Peyer's patch (tissue), 4 donors: Measurements from ENCODE around the gene EPHA6. TPM values are rescaled to one million over a fixed set of nuclear protein-coding genes. Genes with fewer than 3 reads are reported as not detected.

ENCODE experiments used
- DNase-seq, 3 donors: peaks; one replicate each; pipeline ENCODE4 v3.0.0-alpha.2; 2017 to 2019
- H3K27ac ChIP-seq, 4 donors: fragments of 200-600 bp; sonication (generic); one replicate each; pipeline ENCODE4 v1.5.1; 2016 to 2019
- H3K27me3 ChIP-seq, 2 donors: fragments of 200-600 bp; sonication (generic); one replicate each; pipeline ENCODE4 v1.5.1; 2019
- H3K36me3 ChIP-seq, 3 donors: fragments of 200-600 bp; sonication (generic); one replicate each; pipeline ENCODE4 v1.5.1; 2016 to 2019
- H3K4me1 ChIP-seq, 4 donors: fragments of 200-600 bp; sonication (generic); one replicate each; pipeline ENCODE4 v1.5.1; 2016 to 2019
- H3K4me3 ChIP-seq, 4 donors: fragments of 200-600 bp; sonication (generic); 1 replicate in 3 of 4; 2 replicates in 1 of 4; pipeline ENCODE4 v1.5.1; 2016 to 2019; ENCODE audit warnings: mild to moderate bottlenecking in 1 of 4
- H3K9me3 ChIP-seq, 4 donors: fragments of 200-600 bp; sonication (generic); one replicate each; pipeline ENCODE4 v1.5.1; 2016 to 2019; ENCODE audit warnings: mild to moderate bottlenecking in 1 of 4
- CTCF ChIP-seq, 6 experiments: fragments of 450-650 bp in 4 of 6; fragments of 200-600 bp in 2 of 6; sonication (generic) in 1 of 6; IDR thresholded peaks; one replicate each; pipeline ENCODE4 v1.5.1; 2017 to 2019; ENCODE audit warnings: antibody characterized with exemption in 6 of 6, mild to moderate bottlenecking in 3 of 6, moderate library complexity in 1 of 6
- POLR2A ChIP-seq, 2 donors: fragments of 450-650 bp; IDR thresholded peaks; one replicate each; pipeline ENCODE4 v1.5.1; 2017; ENCODE audit warnings: antibody characterized with exemption in 2 of 2, mild to moderate bottlenecking in 2 of 2, moderate library complexity in 2 of 2
- total RNA-seq, 4 donors: library from RNA; depleted of rRNA; stranded (reverse); fragments of >200 nt; gene quantifications; one replicate each; pipeline ENCODE4 v1.1.0, GENCODE V29; 2016

Gene EPHA6
- total RNA-seq, 4 donors from 2014 or later: 1.7 to 2.1 (median 1.9) TPM; not detected in 1

DNA sequence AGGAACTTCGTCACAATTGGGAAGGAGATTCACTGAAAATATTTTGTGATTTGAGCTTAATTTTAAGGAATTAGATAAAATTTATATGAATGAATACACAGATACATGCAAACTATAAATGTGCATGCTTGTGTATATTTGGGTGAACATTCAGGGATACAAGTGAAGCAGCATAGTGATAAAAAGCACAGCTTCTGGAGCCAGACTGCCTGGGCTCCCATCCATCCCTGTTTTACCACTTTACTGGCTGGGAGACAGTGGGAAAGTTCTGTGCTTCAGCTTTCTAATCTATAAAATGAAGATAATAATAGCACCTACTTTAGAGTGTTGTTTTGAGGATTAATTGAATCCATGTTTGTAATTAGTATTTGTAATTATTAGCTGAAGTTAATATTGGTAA lies 8.1 kb upstream of the EPHA6 start:
- Histone ChIP-seq H3K27me3 (no peaks in the 10 kb centered on the region), H3K36me3 (no peaks in the 10 kb centered on the region), H3K9me3 (no peaks in the 10 kb centered on the region), H3K4me1 (no peaks in the 10 kb centered on the region), H3K27ac (no peak overlapping the region), H3K4me3 (no peak overlapping the region)
- DNase-seq: no peak
- no peak for TF ChIP-seq POLR2A (IDR thresholded peaks at IDR 0.05)
- TF ChIP-seq CTCF (IDR thresholded peaks at IDR 0.05): no peak

DNA sequence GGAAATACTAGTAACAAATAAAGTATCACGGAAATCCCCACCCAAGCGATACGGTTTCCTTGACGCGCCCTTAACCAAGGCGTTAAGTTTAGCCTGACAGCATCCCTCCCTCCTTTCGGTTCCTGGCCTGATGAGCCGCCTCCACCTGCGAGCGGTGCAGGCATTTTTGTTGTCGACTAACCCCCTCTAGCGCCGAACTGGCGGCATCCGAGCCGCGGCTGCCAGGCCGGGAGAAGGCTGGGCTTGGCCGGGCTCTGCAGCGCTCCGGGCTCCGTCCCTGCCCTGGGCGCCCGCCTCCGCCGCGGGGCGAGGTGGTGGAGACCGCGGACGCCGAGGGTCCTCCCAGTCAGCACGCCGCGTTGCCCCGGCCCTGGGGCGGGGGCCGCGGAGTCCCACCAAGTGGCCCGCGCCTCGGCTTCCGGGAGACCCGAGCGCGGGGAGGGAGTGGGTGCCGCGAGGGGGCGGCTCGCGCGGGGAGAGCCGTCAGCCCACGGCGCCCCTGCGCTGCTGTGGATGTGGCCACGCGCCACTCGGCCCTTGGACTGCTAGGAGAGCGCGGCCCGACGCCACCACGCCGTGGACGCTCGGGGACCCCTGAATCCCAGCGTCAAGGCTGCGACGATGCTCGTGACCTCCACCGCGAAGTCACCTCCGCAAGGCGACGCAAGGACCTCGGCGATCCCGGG lies 1.1 kb upstream of the EPHA6 start:
- no peak for TF ChIP-seq POLR2A (IDR thresholded peaks at IDR 0.05)
- TF ChIP-seq CTCF (IDR thresholded peaks at IDR 0.05): peak in 4 of 6 experiments; percentile 17 to 42 (median 29)
- DNase-seq: peak in 2 of 3 donors; percentile 51 to 68
- Histone ChIP-seq H3K27me3 (no peaks in the 10 kb centered on the region), H3K27ac (peak overlapping the region in 2 of 4 donors; percentile 19 to 65), H3K9me3 (no peaks in the 10 kb centered on the region), H3K4me1 (peaks cover 0 to 7% (median 0%) of the 10 kb centered on the region in 4 donors), H3K36me3 (no peaks in the 10 kb centered on the region), H3K4me3 (peak overlapping the region; percentile 22 to 54 (median 42))

DNA sequence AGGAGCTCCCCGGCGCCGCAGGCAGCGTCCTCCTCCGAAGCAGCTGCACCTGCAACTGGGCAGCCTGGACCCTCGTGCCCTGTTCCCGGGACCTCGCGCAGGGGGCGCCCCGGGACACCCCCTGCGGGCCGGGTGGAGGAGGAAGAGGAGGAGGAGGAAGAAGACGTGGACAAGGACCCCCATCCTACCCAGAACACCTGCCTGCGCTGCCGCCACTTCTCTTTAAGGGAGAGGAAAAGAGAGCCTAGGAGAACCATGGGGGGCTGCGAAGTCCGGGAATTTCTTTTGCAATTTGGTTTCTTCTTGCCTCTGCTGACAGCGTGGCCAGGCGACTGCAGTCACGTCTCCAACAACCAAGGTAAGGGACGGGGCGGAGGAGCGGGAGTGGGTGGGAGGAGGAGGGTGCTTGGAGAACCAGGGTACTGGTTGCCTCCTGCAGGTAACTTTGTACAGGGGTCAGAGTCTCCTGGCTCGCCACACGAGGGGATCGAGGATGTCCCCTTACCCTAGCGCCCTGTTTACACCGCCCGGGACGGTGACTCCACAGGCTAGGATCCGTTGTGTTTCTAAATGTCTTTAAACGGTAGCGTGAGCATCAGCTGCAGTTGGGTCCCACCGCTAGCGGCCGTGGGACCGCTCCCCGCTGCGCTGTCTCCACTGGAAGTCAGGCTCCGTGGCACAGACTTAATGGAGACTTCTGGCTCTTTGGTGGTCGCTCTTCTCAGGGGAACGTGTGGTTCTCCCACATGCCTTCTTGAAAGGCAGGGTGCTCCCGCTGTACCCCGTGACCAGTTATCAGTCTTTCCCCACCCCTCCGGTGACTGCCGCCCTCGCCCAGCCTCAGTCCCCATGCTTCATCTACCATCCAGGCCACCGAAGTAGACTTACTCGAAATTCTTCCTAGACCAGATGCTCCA lies 515 bp downstream of the EPHA6 start:
- TF ChIP-seq CTCF (IDR thresholded peaks at IDR 0.05) (no peak), POLR2A (IDR thresholded peaks at IDR 0.05) (no peak)
- H3K27me3 ChIP-seq: no peaks in the 10 kb centered on the region
- H3K36me3 ChIP-seq: no peaks in the 10 kb centered on the region
- peaks cover 0 to 7% (median 0%) of the 10 kb centered on the region in 4 donors for H3K4me1 ChIP-seq
- H3K27ac ChIP-seq: no peak overlapping the region
- peak overlapping the region; percentile 22 to 54 (median 42) for H3K4me3 ChIP-seq
- no peaks in the 10 kb centered on the region for H3K9me3 ChIP-seq
- no peak for DNase-seq

- TF ChIP-seq CTCF (IDR thresholded peaks at IDR 0.05): no peak
- no peak for TF ChIP-seq POLR2A (IDR thresholded peaks at IDR 0.05)
- H3K36me3 ChIP-seq: no peaks in the 10 kb centered on the region
- H3K9me3 ChIP-seq: no peaks in the 10 kb centered on the region
- H3K4me3 ChIP-seq: no peak overlapping the region
- no peak overlapping the region for H3K27ac ChIP-seq
- DNase-seq: no peak
- no peaks in the 10 kb centered on the region for H3K27me3 ChIP-seq
- H3K4me1 ChIP-seq: no peaks in the 10 kb centered on the region
Observed at GRCh38 chr3:96831175-96831574, 16.8 kb downstream of the EPHA6 start.

- H3K27ac ChIP-seq: no peak overlapping the region
- H3K27me3 ChIP-seq: no peaks in the 10 kb centered on the region
- no peak for DNase-seq
- H3K9me3 ChIP-seq: no peaks in the 10 kb centered on the region
- H3K4me3 ChIP-seq: no peak overlapping the region
- no peaks in the 10 kb centered on the region for H3K36me3 ChIP-seq
- H3K4me1 ChIP-seq: no peaks in the 10 kb centered on the region
- TF ChIP-seq POLR2A (IDR thresholded peaks at IDR 0.05): no peak
Observed at GRCh38 chr3:96833301-96833700, 18.9 kb downstream of the EPHA6 start.
